Liver (tissue), 9 donors: ENCODE measurements around the gene DNAH10. TPM values are rescaled to one million over a fixed set of nuclear protein-coding genes. Genes with fewer than 3 reads are reported as not detected.

Source experiments
- DNase-seq: peaks from one replicate; pipeline ENCODE4 v3.0.0-alpha.2; 2017; ENCODE audit warnings: low spot score
- H3K27ac ChIP-seq, 2 donors: one replicate each; pipeline ENCODE4 v1.7.0; 2013; ENCODE audit warnings: inconsistent platforms in 2 of 2, low read length in 2 of 2, control low read depth in 1 of 2, low read depth in 1 of 2, mild to moderate bottlenecking in 1 of 2
- H3K27me3 ChIP-seq, 4 donors: one replicate each; pipeline versions ENCODE4 v1.6.1 to v1.7.0; 2013; ENCODE audit warnings: low read length in 3 of 4, inconsistent platforms in 1 of 4, mild to moderate bottlenecking in 1 of 4, moderate library complexity in 1 of 4; ENCODE audit not compliant: control insufficient read depth in 4 of 4, insufficient read depth in 4 of 4
- H3K36me3 ChIP-seq, 4 donors: one replicate each; pipeline versions ENCODE4 v1.6.1 to v1.7.0; 2013; ENCODE audit warnings: low read length in 3 of 4, mild to moderate bottlenecking in 3 of 4, low read depth in 1 of 4, moderate library complexity in 1 of 4; ENCODE audit not compliant: control insufficient read depth in 4 of 4, insufficient read depth in 3 of 4
- H3K4me1 ChIP-seq, 4 donors: one replicate each; pipeline versions ENCODE4 v1.6.1 to v1.7.0; 2013; ENCODE audit warnings: low read length in 3 of 4, mild to moderate bottlenecking in 3 of 4, moderate library complexity in 1 of 4; ENCODE audit not compliant: control insufficient read depth in 4 of 4, insufficient read depth in 4 of 4
- H3K4me3 ChIP-seq, 3 donors: one replicate each; pipeline versions ENCODE4 v1.6.1 to v1.7.0; 2013; ENCODE audit warnings: low read length in 3 of 3, control low read depth in 1 of 3, low read depth in 1 of 3, mild to moderate bottlenecking in 1 of 3
- H3K9ac ChIP-seq, 2 donors: one replicate each; pipeline ENCODE4 v1.7.0; 2013; ENCODE audit warnings: low read length in 2 of 2, mild to moderate bottlenecking in 2 of 2, moderate library complexity in 2 of 2, control low read depth in 1 of 2, low read depth in 1 of 2
- H3K9me3 ChIP-seq, 4 donors: one replicate each; pipeline versions ENCODE4 v1.6.1 to v1.7.0; 2013; ENCODE audit warnings: low read length in 3 of 4; ENCODE audit not compliant: control insufficient read depth in 4 of 4
- ATF3 ChIP-seq: IDR thresholded peaks from 2 replicates; pipeline ENCODE4 v1.6.1; 2016; ENCODE audit warnings: antibody characterized with exemption
- EGR1 ChIP-seq, 2 donors: IDR thresholded peaks; 2 replicates each; pipeline ENCODE4 v1.6.1; 2016 to 2018; ENCODE audit warnings: antibody characterized with exemption in 2 of 2, low read depth in 2 of 2
- FOXA2 ChIP-seq: IDR thresholded peaks from 2 replicates; pipeline ENCODE4 v1.6.1; 2016; ENCODE audit warnings: antibody characterized with exemption
- GABPA ChIP-seq, 2 donors: IDR thresholded peaks in 1 of 2; conservative IDR thresholded peaks in 1 of 2; 2 replicates each; pipeline ENCODE4 v1.6.1; 2016; ENCODE audit warnings: antibody characterized with exemption in 2 of 2, mild to moderate bottlenecking in 1 of 2, moderate library complexity in 1 of 2
- HNF4G ChIP-seq: IDR thresholded peaks from 2 replicates; pipeline ENCODE4 v1.6.1; 2016; ENCODE audit warnings: antibody characterized with exemption
- JUND ChIP-seq, 2 donors: IDR thresholded peaks; 2 replicates each; pipeline ENCODE4 v1.6.1; 2016; ENCODE audit warnings: antibody characterized with exemption in 2 of 2
- RXRA ChIP-seq, 2 donors: IDR thresholded peaks; 2 replicates each; pipeline ENCODE4 v1.6.1; 2017 to 2018; ENCODE audit warnings: antibody characterized with exemption in 2 of 2, mild to moderate bottlenecking in 1 of 2
- SP1 ChIP-seq: IDR thresholded peaks from 2 replicates; pipeline ENCODE4 v1.6.1; 2018; ENCODE audit warnings: antibody characterized with exemption, mild to moderate bottlenecking
- TAF1 ChIP-seq: conservative IDR thresholded peaks from 2 replicates; pipeline ENCODE4 v1.6.1; 2016; ENCODE audit warnings: antibody characterized with exemption, mild to moderate bottlenecking
- YY1 ChIP-seq: IDR thresholded peaks from 2 replicates; pipeline ENCODE4 v1.6.1; 2016; ENCODE audit warnings: antibody characterized with exemption, mild to moderate bottlenecking
- ZBTB33 ChIP-seq: IDR thresholded peaks from 2 replicates; pipeline ENCODE4 v1.6.1; 2016; ENCODE audit warnings: antibody characterized with exemption
- WGBS: extraction: QIAGEN DNeasy Blood & Tissue Kit; methylation state at CpG from one replicate; pipeline ENCODE4 v1.1.7; 2013; 5-methylcytosine and 5-hydroxymethylcytosine counted together
- polyA plus RNA-seq, 2 donors: library from polyadenylated mRNA; stranded (reverse) in 1 of 2; unstranded in 1 of 2; fragments of 200-250 nt in 1 of 2; fragments of >200 nt in 1 of 2; fragmentation: Nextera tagmentation in 1 of 2; extraction: Ambion mirVana in 1 of 2; gene quantifications; one replicate each; pipeline versions ENCODE4 v1.2.1 to v1.2.3, GENCODE V29; 2013 to 2015
- total RNA-seq, 2 donors: library from RNA; depleted of rRNA; stranded (reverse); fragments of >200 nt; gene quantifications; one replicate each; pipeline ENCODE4 v1.2.3, GENCODE V29; 2014
- donor health status: healthy.
- donor health status: healthy.
- donor health status: healthy.
- donor health status: healthy.
- donor health status: healthy.

DNAH10 gene
- total and polyA plus RNA-seq, 4 donors: 0.05 to 0.47 (median 0.07) TPM

- no peaks in the 10 kb centered on the region for H3K27me3 ChIP-seq
- no peak for TF ChIP-seq FOXA2
- no peak overlapping the region for H3K9ac ChIP-seq
- peaks cover 4 to 31% (median 18%) of the 10 kb centered on the region in 4 donors for H3K36me3 ChIP-seq
- no peak for DNase-seq
- 80% methylated on average over 5 of the region's 5 CpGs for WGBS
- H3K4me3 ChIP-seq: no peak overlapping the region
- no peak overlapping the region for H3K27ac ChIP-seq
- no peaks in the 10 kb centered on the region for H3K9me3 ChIP-seq
- no peaks in the 10 kb centered on the region for H3K4me1 ChIP-seq
Observed at GRCh38 chr12:123723765-123724164, 38.3 kb upstream of the DNAH10 start.

- H3K9me3 ChIP-seq: no peaks in the 10 kb centered on the region
- H3K4me3 ChIP-seq: no peak overlapping the region
- no peak overlapping the region for H3K27ac ChIP-seq
- H3K4me1 ChIP-seq: no peaks in the 10 kb centered on the region
- no peak overlapping the region for H3K9ac ChIP-seq
- H3K27me3 ChIP-seq: no peaks in the 10 kb centered on the region
- WGBS: 90% methylated on average over 2 of the region's 2 CpGs
- TF ChIP-seq SP1: no peak
- TF ChIP-seq ATF3: no peak
- TF ChIP-seq GABPA (IDR thresholded peaks at IDR 0.05 in 1 of 2, conservative IDR thresholded peaks at IDR 0.05 in 1 of 2): no peak
- TF ChIP-seq FOXA2: no peak
- H3K36me3 ChIP-seq: peaks cover 6 to 36% (median 22%) of the 10 kb centered on the region in 4 donors
- no peak for DNase-seq
Observed at GRCh38 chr12:123726244-123726643, 35.9 kb upstream of the DNAH10 start.

- Histone ChIP-seq H3K27ac (no peak overlapping the region), H3K36me3 (peaks cover 6 to 37% (median 24%) of the 10 kb centered on the region in 4 donors), H3K27me3 (no peaks in the 10 kb centered on the region), H3K9me3 (no peaks in the 10 kb centered on the region), H3K4me3 (no peak overlapping the region), H3K9ac (no peak overlapping the region), H3K4me1 (no peaks in the 10 kb centered on the region)
- 94% methylated on average over 2 of the region's 2 CpGs for WGBS
- TF ChIP-seq EGR1 (IDR thresholded peaks at IDR 0.05; ENCODE audit: low read depth in 2 of 2) (no peak), RXRA (IDR thresholded peaks at IDR 0.05) (no peak), FOXA2 (no peak), ZBTB33 (no peak), HNF4G (no peak), YY1 (no peak), SP1 (no peak)
- no peak for DNase-seq
Observed at GRCh38 chr12:123726962-123727361, 35.1 kb upstream of the DNAH10 start.

- TF ChIP-seq JUND (IDR thresholded peaks at IDR 0.05) (no peak), TAF1 (no peak), RXRA (IDR thresholded peaks at IDR 0.05) (no peak)
- WGBS: 84% methylated on average over 3 of the region's 3 CpGs
- Histone ChIP-seq H3K4me1 (no peaks in the 10 kb centered on the region), H3K27ac (no peak overlapping the region), H3K9me3 (no peaks in the 10 kb centered on the region), H3K27me3 (no peaks in the 10 kb centered on the region), H3K36me3 (peaks cover 9 to 38% (median 26%) of the 10 kb centered on the region in 4 donors), H3K4me3 (no peak overlapping the region), H3K9ac (no peak overlapping the region)
- DNase-seq: no peak
Observed at GRCh38 chr12:123727878-123728277, 34.2 kb upstream of the DNAH10 start.
